HepG2 (cell line): ENCODE results near the gene TNFRSF25. TPM values are rescaled to one million over a fixed set of nuclear protein-coding genes. Genes with fewer than 3 reads are reported as not detected.

ENCODE experiments used
- AGO2 ChIP-seq: fragments of 200-400 bp; formaldehyde crosslinking; optimal IDR thresholded peaks from 2 replicates; pipeline ENCODE3; 2017; ENCODE audit warnings: mild to moderate bottlenecking, low read depth, low read length, moderate library complexity
- CBFB ChIP-seq: sonication (generic); formaldehyde crosslinking; IDR thresholded peaks from 2 replicates; pipeline ENCODE4 v1.4.0; 2020; ENCODE audit warnings: missing genetic modification reagents
- GATAD2A ChIP-seq: IDR thresholded peaks from 2 replicates; pipeline ENCODE4 v1.6.1; 2016
- HIC2 ChIP-seq: sonication (generic); formaldehyde crosslinking; IDR thresholded peaks from 2 replicates; pipeline ENCODE4 v1.9.0; 2022; ENCODE audit warnings: low read depth, missing genetic modification reagents
- KLF12 ChIP-seq: sonication (generic); formaldehyde crosslinking; IDR thresholded peaks from 2 replicates; pipeline ENCODE4 v1.4.0; 2020; ENCODE audit warnings: missing genetic modification reagents, borderline replicate concordance
- PHF8 ChIP-seq: sonication (generic); formaldehyde crosslinking; IDR thresholded peaks from 2 replicates; pipeline ENCODE4 v1.5.0; 2020; ENCODE audit warnings: missing genetic modification reagents
- PITX1 ChIP-seq: sonication (generic); formaldehyde crosslinking; IDR thresholded peaks from 2 replicates; pipeline ENCODE4 v1.5.1; 2020; ENCODE audit warnings: mild to moderate bottlenecking, missing genetic modification reagents
- RFXAP ChIP-seq: sonication (generic); formaldehyde crosslinking; IDR thresholded peaks from 2 replicates; pipeline ENCODE4 v1.4.0; 2020; ENCODE audit warnings: missing genetic modification reagents, borderline replicate concordance
- SCMH1 ChIP-seq: sonication (generic); formaldehyde crosslinking; IDR thresholded peaks from 2 replicates; pipeline ENCODE4 v1.9.0; 2021; ENCODE audit warnings: missing genetic modification reagents, mild to moderate bottlenecking, borderline replicate concordance
- TAF1 ChIP-seq: sonication (generic); formaldehyde crosslinking; IDR thresholded peaks from 2 replicates; pipeline ENCODE4 v1.4.0; 2020; ENCODE audit warnings: missing genetic modification reagents
- ZFP1 ChIP-seq: IDR thresholded peaks from 2 replicates; pipeline ENCODE4 v1.6.1; 2016
- ZFP36L2 ChIP-seq: sonication (generic); formaldehyde crosslinking; IDR thresholded peaks from 2 replicates; pipeline ENCODE4 v1.4.0; 2020; ENCODE audit warnings: missing genetic modification reagents
- ZKSCAN1 ChIP-seq: fragments of 150-350 bp; IDR thresholded peaks from 2 replicates; pipeline ENCODE4 v1.6.1; 2014; ENCODE audit warnings: low read length
- ZNF24 ChIP-seq: fragments of 450-650 bp; IDR thresholded peaks from 2 replicates; pipeline ENCODE4 v1.6.1; 2017; ENCODE audit warnings: antibody characterized with exemption, mild to moderate bottlenecking
- ZNF513 ChIP-seq: sonication (generic); formaldehyde crosslinking; conservative IDR thresholded peaks from 2 replicates; pipeline ENCODE4 v1.5.0; 2020; ENCODE audit warnings: missing genetic modification reagents
- ZNF616 ChIP-seq: sonication (generic); formaldehyde crosslinking; IDR thresholded peaks from 2 replicates; pipeline ENCODE4 v1.5.0; 2020; ENCODE audit warnings: low read depth, mild to moderate bottlenecking, missing genetic modification reagents
- ZNF703 ChIP-seq: sonication (generic); formaldehyde crosslinking; IDR thresholded peaks from 2 replicates; pipeline ENCODE4 v1.5.1; 2020; ENCODE audit warnings: missing genetic modification reagents, mild to moderate bottlenecking, moderate library complexity, borderline replicate concordance
- ZNF891 ChIP-seq: sonication (generic); formaldehyde crosslinking; IDR thresholded peaks from 2 replicates; pipeline ENCODE4 v1.5.0; 2020; ENCODE audit warnings: mild to moderate bottlenecking, missing genetic modification reagents
- ZSCAN12 ChIP-seq: sonication (generic); formaldehyde crosslinking; IDR thresholded peaks from 2 replicates; pipeline ENCODE4 v1.9.0; 2021; ENCODE audit warnings: mild to moderate bottlenecking, missing genetic modification reagents
- polyA plus RNA-seq, 8 experiments: library from polyadenylated mRNA; depleted of rRNA in 3 of 8; stranded (reverse) in 7 of 8; unstranded in 1 of 8; fragments of >200 nt; fragmentation: Illumina TruSeq in 4 of 8; extraction: Trizol in 4 of 8; gene quantifications; 2 replicates each; pipeline versions ENCODE4 v1.2.1 to v1.2.3, GENCODE V29; 2011 to 2016; ENCODE audit warnings: low read depth in 4 of 8, missing spikeins in 1 of 8, mixed read lengths in 1 of 8; ENCODE audit not compliant: insufficient read depth in 1 of 8
- total RNA-seq, 5 experiments: library from RNA; depleted of rRNA; stranded (reverse); fragments of >200 nt; fragmentation: Illumina TruSeq; extraction: Trizol; gene quantifications; 2 replicates each; pipeline ENCODE4 v1.2.3, GENCODE V29; 2016; ENCODE audit warnings: low read depth in 1 of 5
- TF ChIP-seq, protein P1 (sequence below): sonication (generic); formaldehyde crosslinking; IDR thresholded peaks from 2 replicates; pipeline ENCODE4 v1.5.0; 2020; ENCODE audit warnings: mild to moderate bottlenecking, missing genetic modification reagents
- TF ChIP-seq, protein P2 (sequence below): sonication (generic); formaldehyde crosslinking; IDR thresholded peaks from 2 replicates; pipeline ENCODE4 v1.5.0; 2020; ENCODE audit warnings: mild to moderate bottlenecking, missing genetic modification reagents
- TF ChIP-seq, protein P3 (sequence below): sonication (generic); formaldehyde crosslinking; IDR thresholded peaks from 2 replicates; pipeline ENCODE4 v1.4.0; 2020; ENCODE audit warnings: missing genetic modification reagents

Gene TNFRSF25
- total and polyA plus RNA-seq, 2 of the 13 experiments (the other 11 are each of a cell fraction or from before 2014, with no cell fraction given) = 1.4 to 1.5 TPM

GRCh38 chr1:6511561-6512244 is 45.7 kb upstream of the TNFRSF25 start (continued):
- TF ChIP-seq HIC2 (CRISPR knock-in tag) (peak; percentile 14; the same call in 1 of the 2 replicates), SCMH1 (CRISPR knock-in tag) (no peak), ZNF513 (CRISPR knock-in tag) (no peak), KLF12 (CRISPR knock-in tag) (no peak), CBFB (CRISPR knock-in tag) (no peak), ZSCAN12 (CRISPR knock-in tag) (no peak), ZKSCAN1 (no peak), RFXAP (CRISPR knock-in tag) (no peak), GATAD2A (CRISPR knock-in tag) (no peak), ZFP36L2 (CRISPR knock-in tag) (no peak), PITX1 (no peak), ZNF616 (CRISPR knock-in tag) (no peak), ZFP1 (no peak), PHF8 (no peak; the same call in 1 of the 2 replicates), ZNF891 (CRISPR knock-in tag) (0 out of 2 replicates have a peak, but pooled peaks have one; percentile 19), ZNF24 (no peak), TAF1 (CRISPR knock-in tag) (peak; percentile 19; the same call in 1 of the 2 replicates), AGO2 (no peak), ZNF703 (peak; percentile 29; the same call in 1 of the 2 replicates)
- TF ChIP-seq, protein P1, sequence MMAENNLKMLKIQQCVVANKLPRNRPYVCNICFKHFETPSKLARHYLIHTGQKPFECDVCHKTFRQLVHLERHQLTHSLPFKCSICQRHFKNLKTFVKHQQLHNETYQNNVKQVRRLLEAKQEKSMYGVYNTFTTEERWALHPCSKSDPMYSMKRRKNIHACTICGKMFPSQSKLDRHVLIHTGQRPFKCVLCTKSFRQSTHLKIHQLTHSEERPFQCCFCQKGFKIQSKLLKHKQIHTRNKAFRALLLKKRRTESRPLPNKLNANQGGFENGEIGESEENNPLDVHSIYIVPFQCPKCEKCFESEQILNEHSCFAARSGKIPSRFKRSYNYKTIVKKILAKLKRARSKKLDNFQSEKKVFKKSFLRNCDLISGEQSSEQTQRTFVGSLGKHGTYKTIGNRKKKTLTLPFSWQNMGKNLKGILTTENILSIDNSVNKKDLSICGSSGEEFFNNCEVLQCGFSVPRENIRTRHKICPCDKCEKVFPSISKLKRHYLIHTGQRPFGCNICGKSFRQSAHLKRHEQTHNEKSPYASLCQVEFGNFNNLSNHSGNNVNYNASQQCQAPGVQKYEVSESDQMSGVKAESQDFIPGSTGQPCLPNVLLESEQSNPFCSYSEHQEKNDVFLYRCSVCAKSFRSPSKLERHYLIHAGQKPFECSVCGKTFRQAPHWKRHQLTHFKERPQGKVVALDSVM (CRISPR knock-in tag) = no peak
- TF ChIP-seq, protein P2, sequence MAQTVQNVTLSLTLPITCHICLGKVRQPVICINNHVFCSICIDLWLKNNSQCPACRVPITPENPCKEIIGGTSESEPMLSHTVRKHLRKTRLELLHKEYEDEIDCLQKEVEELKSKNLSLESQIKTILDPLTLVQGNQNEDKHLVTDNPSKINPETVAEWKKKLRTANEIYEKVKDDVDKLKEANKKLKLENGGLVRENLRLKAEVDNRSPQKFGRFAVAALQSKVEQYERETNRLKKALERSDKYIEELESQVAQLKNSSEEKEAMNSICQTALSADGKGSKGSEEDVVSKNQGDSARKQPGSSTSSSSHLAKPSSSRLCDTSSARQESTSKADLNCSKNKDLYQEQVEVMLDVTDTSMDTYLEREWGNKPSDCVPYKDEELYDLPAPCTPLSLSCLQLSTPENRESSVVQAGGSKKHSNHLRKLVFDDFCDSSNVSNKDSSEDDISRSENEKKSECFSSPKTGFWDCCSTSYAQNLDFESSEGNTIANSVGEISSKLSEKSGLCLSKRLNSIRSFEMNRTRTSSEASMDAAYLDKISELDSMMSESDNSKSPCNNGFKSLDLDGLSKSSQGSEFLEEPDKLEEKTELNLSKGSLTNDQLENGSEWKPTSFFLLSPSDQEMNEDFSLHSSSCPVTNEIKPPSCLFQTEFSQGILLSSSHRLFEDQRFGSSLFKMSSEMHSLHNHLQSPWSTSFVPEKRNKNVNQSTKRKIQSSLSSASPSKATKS = no peak
- TF ChIP-seq, protein P3, sequence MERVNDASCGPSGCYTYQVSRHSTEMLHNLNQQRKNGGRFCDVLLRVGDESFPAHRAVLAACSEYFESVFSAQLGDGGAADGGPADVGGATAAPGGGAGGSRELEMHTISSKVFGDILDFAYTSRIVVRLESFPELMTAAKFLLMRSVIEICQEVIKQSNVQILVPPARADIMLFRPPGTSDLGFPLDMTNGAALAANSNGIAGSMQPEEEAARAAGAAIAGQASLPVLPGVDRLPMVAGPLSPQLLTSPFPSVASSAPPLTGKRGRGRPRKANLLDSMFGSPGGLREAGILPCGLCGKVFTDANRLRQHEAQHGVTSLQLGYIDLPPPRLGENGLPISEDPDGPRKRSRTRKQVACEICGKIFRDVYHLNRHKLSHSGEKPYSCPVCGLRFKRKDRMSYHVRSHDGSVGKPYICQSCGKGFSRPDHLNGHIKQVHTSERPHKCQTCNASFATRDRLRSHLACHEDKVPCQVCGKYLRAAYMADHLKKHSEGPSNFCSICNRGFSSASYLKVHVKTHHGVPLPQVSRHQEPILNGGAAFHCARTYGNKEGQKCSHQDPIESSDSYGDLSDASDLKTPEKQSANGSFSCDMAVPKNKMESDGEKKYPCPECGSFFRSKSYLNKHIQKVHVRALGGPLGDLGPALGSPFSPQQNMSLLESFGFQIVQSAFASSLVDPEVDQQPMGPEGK = peak; percentile 60
